ENCODE results near the gene KIF3B.

- no peak for TF ChIP-seq CTCF (conservative IDR thresholded peaks at IDR 0.05; ENCODE audit: low read length)
- TF ChIP-seq EZH2phosphoT487 (IDR thresholded peaks at IDR 0.05; ENCODE audit: borderline replicate concordance, low read depth, low read length), result no peak
These were observed 9.8 kb downstream of the KIF3B start for GRCh38 chr20:32287231-32287638.
